ENCODE data around the gene PRKAG2.
"Not testable (repeated sequence)": the region's sequence is repeated elsewhere in the genome, so short reads cannot be mapped to it uniquely, and the experiment has no call there.

The PRKAG2 gene

DNA sequence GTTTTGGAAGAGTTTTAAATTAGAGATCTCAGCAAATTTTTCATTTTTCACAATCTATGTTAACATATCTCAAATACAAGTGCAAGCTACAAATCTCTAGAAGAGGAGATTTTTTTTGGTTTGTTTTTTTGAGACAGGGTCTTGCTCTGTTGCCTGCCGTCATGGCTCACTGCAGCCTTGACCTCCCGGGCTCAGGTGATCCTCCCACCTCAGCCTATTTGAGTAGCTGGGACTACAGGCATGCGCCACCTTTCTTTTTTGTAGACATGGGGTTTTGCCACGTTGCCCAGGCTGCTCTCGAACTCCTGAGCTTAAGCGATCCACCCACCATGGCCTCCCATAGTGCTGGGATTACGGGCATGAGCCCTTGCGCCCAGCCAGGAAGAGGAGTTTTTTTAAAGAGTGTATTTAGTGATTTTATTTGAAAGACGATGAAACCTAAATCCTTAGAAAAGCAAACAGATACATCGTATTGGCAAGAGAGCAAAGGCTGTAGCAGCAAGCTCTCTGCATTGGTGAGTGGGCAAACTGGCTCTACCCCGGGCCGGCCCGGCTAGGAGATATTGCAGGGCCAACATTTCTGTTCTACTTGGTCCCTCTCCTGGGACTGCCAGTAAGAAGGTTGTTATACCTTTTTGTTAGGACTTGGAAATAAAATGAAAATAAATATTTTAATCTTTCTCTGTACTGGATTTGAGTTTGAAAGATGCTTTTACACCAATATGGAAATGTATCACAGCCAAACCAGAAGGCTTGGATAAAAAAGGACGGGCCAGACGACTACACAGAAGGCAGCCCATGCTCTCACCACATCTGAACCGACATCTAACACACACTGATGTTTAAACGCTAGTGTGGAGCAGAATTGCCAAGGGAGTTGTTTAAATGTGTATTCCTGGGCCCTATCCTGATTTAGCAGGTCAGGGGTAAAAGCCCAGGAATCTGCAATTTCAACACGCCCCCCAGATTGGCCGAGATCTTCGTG lies 307.7 kb downstream of the PRKAG2 start:
- no peak for DNase-seq

GRCh38 chr7:151566897-151567320 lies 310.0 kb downstream of the PRKAG2 start:
- DNase-seq = peak; percentile 71

DNA sequence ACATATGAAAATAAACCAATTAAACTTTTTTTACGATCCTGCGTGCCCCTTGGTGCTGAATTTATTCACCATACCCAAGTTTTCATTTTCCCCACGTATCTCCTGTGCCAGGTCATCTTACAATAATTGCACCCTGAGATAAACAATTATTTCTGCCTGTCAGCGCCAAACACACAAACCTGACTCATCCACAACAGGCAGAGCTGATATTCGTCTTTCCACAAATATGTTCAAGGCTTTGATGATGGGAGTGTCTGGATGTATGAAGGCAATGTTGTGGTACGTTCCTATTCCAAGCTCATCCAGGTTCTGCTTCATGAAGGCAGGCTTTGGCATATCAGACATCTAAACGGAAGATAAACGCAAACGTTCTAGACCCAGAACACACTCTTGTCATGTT lies 311.4 kb downstream of the PRKAG2 start:
- DNase-seq = no peak

DNA sequence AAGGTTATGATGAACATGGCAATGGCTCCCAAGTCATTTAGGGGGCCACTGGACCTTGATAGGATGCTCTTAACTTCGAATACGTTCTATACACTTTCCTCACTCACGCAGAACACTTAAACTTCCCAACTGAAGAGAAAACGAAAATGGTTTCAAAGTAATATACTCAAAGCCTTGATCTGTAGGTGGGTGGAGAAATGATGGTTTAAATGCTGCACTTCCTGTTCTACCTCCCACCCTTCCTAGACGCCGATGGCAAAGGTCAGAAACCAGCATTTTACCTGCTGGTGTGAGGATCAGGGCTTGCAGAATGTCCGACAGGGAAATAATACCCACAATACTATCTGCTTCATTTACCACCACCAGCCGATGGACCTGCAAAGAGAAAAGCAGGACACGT lies 316.7 kb downstream of the PRKAG2 start:
- no peak for DNase-seq

- no peak for DNase-seq
Observed at GRCh38 chr7:151559557-151560183, 317.2 kb downstream of the PRKAG2 start.

DNA sequence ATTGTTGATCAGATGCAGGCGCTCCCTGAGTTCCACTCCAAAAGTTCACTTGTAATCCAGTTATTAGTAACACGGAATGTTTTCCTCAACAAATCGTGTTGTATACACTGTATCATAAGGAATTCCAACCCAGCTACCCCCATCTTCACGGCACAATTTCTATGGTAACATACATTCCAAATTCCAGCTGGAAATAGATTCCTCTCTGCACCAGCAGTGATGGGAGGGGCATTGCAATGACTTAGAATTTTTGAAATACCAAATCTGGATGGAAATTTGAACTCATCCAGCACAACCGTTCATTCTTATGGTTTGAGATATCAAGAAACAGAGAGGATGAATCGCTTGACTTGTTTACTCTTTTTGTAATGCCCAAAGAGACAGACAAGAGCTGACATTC lies 318.3 kb downstream of the PRKAG2 start:
- DNase-seq = no peak

DNA sequence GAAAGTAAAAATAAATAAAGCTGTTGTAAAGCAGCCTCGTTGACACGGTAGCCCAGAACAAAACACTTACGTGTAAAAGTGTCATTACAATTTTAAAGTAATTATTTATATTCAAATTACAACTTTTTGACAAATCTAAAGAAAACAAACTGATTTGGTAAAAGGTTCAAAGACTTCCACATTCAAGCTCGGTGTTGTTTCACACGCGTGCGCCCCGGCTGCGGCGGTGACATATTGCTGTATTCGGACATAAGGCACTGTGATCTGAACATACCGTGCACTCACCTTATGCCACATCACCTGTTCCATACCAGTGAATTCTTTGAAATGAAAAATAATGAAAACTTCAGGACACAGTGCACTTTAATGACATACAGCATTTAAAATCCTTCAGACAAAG lies 320.3 kb downstream of the PRKAG2 start:
- no peak for DNase-seq

GRCh38 chr7:151553356-151553755 lies 323.6 kb downstream of the PRKAG2 start:
- no peak for DNase-seq

DNA sequence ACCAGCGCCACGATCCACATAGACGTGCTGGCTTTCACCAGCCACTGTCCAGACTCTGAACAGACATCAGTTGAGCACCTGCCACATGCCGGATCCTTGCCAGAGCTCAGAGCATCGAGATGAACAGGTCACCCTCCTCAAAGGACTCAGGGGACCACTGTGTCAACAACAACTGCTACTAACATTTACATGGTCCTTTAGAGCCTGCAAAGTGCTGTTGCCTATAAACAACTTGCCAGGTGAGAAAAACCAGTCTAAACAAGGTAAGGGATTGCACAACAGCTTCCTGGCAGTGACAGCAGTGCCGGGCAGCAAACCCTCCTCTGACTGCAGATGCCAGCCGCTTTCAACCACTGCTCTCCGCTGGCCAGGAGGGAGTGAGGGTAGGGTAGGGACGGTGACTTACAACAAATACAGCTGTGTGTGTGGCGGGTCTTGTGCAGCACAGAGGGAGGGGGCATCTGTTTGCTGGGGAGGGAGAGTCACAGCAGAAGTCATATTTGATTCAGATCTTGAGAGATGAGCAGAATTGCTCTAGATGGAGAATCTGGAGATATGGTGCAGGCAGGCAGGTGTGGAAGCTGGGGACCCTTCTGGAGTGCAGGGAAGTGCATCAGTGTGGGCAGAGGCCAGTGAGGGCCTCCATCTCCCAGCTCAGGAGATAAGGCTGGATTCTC lies 324.4 kb downstream of the PRKAG2 start:
- no peak for DNase-seq

GRCh38 chr7:151551820-151552219 lies 325.1 kb downstream of the PRKAG2 start:
- no peak for DNase-seq

DNA sequence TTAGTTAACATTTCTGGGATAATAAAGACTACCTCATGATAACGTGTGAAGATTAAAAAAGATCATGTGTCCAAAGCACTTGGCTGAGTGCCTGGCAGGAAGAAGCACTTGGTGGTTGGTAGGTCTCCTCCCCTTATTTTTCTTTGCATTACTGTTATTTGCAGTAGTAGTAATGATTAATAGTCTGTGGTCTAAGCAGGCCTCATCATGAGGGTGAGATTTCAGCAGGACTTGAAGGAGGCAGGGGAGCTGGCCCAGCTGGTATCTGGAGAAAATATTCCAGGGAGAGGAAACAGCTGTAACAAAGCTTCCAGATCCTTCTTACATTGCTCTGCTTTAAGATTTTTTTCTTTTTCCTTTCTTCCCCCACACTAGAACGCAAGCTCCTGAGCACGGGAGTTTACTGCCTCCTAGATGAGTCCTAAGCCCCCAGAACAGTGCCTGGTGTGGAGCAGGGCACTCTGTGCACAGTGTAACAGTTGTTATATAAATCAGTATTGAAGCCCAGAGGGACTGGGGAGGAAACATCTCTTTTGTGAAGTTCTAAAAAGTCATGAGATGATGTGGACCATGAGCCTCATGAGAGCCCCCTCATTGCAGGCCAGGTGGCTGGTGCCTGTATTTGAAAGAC lies 326.1 kb downstream of the PRKAG2 start:
- no peak for DNase-seq

- DNase-seq = no peak
Observed at GRCh38 chr7:151549644-151550043, 327.3 kb downstream of the PRKAG2 start.

- DNase-seq = no peak
Observed at GRCh38 chr7:151549083-151549482, 327.8 kb downstream of the PRKAG2 start.

- no peak for DNase-seq
Observed at GRCh38 chr7:151544183-151544582, 332.7 kb downstream of the PRKAG2 start.

DNA sequence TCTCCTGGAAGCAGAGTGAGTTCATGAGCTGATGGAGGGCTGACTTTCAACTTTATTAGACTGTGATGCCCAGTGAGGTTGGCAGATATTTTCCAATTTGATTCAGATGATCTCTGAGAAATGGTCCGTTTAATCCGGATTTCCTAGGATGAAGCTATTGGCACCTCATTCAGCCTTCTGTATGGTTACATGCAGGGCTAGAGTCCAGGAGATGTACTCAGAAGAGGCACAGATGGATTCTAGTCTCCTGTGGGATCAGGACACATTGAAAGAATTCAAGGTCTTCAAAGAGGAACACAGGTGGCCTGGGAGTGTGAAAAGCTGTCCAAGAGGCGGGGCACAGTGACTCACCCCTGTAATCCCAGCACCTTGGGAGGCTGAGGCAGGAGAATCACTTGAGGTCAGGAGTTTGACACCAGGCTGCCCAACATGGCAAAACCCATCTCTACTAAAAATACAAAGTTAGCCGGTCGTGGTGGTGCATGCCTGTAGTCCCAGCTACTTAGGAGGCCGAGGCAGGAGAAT lies 334.2 kb downstream of the PRKAG2 start:
- no peak for DNase-seq

DNA sequence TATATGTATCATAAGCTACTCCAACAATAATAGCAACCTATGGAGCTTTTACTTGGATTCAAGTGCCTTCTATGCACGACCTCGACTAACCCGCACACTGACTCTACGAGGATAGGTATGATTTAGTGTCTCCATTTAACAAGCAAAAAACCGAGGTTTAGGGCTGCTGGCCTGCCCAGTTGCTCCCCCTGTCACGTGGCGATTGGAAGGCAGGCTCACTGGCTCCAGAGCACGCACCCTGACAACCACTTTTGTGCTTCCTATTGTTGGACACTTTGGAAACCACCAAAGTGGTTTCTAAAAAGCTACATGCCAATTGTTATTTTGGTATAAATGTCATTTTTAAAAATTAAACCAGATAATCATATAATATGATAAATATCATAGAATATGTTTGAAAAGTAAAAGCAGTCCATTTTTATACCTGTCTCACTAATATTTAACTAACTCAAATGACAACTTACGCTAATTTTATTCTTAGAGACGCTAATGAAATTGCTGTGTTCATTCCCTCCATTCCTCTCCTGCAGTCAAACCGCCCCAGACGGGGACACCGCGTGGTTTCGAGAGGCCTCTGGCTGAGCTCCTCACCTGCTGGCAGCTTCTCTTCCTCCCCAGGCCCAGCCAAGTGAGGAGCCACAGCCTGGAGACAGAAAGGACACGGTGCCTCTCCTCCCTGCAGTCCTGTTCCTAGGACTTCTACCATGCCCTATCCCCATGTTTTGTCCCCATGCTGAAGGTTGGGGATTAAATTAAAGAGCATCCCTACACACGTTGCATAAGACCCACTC lies 335.0 kb downstream of the PRKAG2 start:
- no peak for DNase-seq

DNA sequence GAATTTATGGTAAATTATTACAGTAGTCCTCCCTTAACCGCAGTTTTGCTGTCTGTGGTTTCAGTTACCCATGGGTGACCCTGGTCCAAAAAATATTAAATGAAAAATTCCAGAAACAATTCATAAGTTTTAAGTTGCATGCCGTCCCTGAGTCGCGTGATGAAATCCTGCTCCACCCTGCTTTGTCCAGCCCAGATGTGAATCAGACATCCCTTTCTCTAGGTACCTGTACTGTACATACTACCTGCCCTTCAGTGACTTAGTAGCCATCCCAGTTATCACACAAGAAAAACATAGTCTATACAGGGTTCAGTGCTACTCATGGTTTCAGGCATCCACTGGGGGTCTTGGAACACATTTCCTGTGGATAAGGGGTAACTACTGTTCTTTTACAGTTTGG lies 336.8 kb downstream of the PRKAG2 start:
- no peak for DNase-seq

GRCh38 chr7:151539088-151539671 lies 337.7 kb downstream of the PRKAG2 start:
- DNase-seq = no peak

DNA sequence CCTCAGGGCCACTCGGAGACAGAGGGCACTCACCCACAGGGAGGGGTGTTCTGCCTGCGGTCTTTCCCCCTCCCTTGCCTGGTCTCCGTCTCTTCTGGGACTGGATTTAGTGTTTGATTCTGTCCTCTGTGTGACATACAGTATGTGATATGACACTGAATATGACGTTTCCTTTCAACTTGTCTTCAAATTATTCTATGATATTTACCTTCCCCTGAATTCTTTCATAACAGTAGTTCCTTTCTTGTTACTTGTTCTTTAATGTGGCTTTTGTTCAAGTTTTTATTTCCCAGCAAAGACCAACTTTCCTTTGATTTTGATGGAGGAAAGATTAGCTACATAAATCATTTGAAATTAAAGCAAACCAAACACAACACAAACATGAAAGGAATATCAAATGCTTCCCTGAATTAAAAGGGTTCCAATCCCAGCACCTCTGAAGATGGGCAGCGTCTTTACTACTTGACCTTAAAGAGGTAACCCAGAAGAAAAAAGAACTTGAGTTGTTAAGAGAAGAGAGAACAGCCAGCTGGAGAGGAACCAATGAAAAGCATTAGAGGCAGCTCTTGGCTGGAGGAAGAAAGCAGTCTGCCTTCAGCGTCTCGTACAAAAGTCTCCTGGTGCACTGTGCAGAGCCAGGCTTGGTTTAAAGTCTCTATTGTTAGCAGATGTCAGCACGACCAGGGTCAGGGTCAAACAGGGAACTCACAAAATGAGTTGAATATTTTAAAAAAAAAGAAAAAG lies 338.9 kb downstream of the PRKAG2 start:
- DNase-seq = no peak

GRCh38 chr7:151536178-151536577 lies 340.7 kb downstream of the PRKAG2 start:
- DNase-seq = not testable (repeated sequence)

GRCh38 chr7:151529842-151530241 lies 347.1 kb downstream of the PRKAG2 start:
- no peak for DNase-seq
